DOHH2 (cell line): ENCODE measurements around the gene GNPAT.

Source experiments
- H3F3A ChIP-seq: fragments of 200-600 bp; sonication (generic), shearing (Covaris generic); 2 replicates; pipeline ENCODE4 v1.6.0; 2016; ENCODE audit warnings: antibody characterized with exemption, mild to moderate bottlenecking; ENCODE audit not compliant: control insufficient read depth, insufficient read depth
- H3K27ac ChIP-seq: fragments of 200-600 bp; sonication (generic); 2 replicates; pipeline ENCODE4 v1.5.1; 2014; ENCODE audit warnings: low read depth, mild to moderate bottlenecking, low read length, moderate library complexity
- H3K27me3 ChIP-seq: fragments of 200-600 bp; sonication (generic); 2 replicates; pipeline ENCODE4 v1.6.1; 2014; ENCODE audit warnings: mild to moderate bottlenecking, low read length, mixed read lengths; ENCODE audit not compliant: control insufficient read depth
- H3K36me3 ChIP-seq: fragments of 200-600 bp; sonication (generic); 2 replicates; pipeline ENCODE4 v1.6.1; 2014; ENCODE audit warnings: mild to moderate bottlenecking, low read length, moderate library complexity, mixed read lengths; ENCODE audit not compliant: control insufficient read depth
- H3K4me1 ChIP-seq: fragments of 200-600 bp; sonication (generic); 2 replicates; pipeline ENCODE4 v1.6.1; 2014; ENCODE audit warnings: mild to moderate bottlenecking, low read length, mixed read lengths; ENCODE audit not compliant: control insufficient read depth
- H3K4me2 ChIP-seq: fragments of 200-600 bp; sonication (generic); 2 replicates; pipeline ENCODE4 v1.6.0; 2014; ENCODE audit warnings: mild to moderate bottlenecking, low read length, moderate library complexity
- H3K4me3 ChIP-seq: fragments of 200-600 bp; sonication (generic); 2 replicates; pipeline ENCODE4 v1.5.1; 2014; ENCODE audit warnings: mild to moderate bottlenecking, low read length, mixed read lengths
- H3K79me2 ChIP-seq: fragments of 200-600 bp; sonication (generic); 2 replicates; pipeline ENCODE4 v1.6.1; 2014; ENCODE audit warnings: mild to moderate bottlenecking, low read length, mixed read lengths; ENCODE audit not compliant: control insufficient read depth
- H3K9me2 ChIP-seq: fragments of 200-600 bp; sonication (generic); replicated peaks from 2 replicates; pipeline ENCODE4 v1.6.1; 2014; ENCODE audit warnings: mild to moderate bottlenecking, low read length, mixed read lengths; ENCODE audit not compliant: control insufficient read depth
- H3K9me3 ChIP-seq: fragments of 200-600 bp; sonication (generic); 2 replicates; pipeline ENCODE4 v1.6.1; 2014; ENCODE audit warnings: antibody characterized with exemption, low read length, mixed read lengths; ENCODE audit not compliant: control insufficient read depth, insufficient read depth
- H4K20me1 ChIP-seq: fragments of 200-600 bp; sonication (generic); 2 replicates; pipeline ENCODE4 v1.6.0; 2014; ENCODE audit warnings: low read depth, mild to moderate bottlenecking, antibody characterized with exemption, low read length, moderate library complexity; ENCODE audit not compliant: control insufficient read depth, insufficient read depth
- CTCF ChIP-seq: fragments of 200-600 bp; sonication (generic); IDR thresholded peaks from one replicate; pipeline ENCODE4 v1.5.1; 2014; ENCODE audit warnings: antibody characterized with exemption, mild to moderate bottlenecking, low read depth, low read length; ENCODE audit not compliant: poor library complexity, severe bottlenecking
- EZH2phosphoT487 ChIP-seq: fragments of 200-600 bp; sonication (generic); IDR thresholded peaks from 2 replicates; pipeline ENCODE4 v1.6.1; 2017; ENCODE audit warnings: borderline replicate concordance, mild to moderate bottlenecking, antibody characterized with exemption, low read length, moderate library complexity, mixed read lengths

Gene GNPAT

GRCh38 chr1:231260351-231260750 lies 19.3 kb downstream of the GNPAT start:
- H3K9me3 ChIP-seq, result no peaks in the 10 kb centered on the region
- H3K36me3 ChIP-seq, result peaks cover 64% of the 10 kb centered on the region
- TF ChIP-seq CTCF (no peak), EZH2phosphoT487 (no peak)

DNA sequence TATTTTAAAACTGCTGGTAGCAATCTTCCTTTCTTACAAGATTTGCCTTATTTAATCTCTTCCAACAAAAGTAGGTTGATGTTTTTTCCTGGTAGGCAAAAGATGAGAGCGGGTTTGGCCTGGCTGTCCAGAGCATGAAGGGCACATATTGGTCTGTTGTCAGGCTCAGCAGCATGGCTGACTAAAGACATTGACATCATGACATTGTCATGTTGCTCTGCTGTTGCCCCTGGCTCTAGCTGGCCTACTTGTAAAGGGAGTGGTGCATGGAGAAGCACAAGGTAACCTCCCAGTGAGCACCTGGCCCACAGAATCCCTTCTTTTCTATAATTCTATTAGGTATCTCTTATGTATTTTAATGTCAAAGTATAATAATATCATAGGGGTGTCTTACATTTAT lies 23.6 kb downstream of the GNPAT start:
- Histone ChIP-seq H3K27ac (no peak overlapping the region), H3K4me3 (no peak overlapping the region), H3K9me3 (no peaks in the 10 kb centered on the region), H3K36me3 (peaks cover 73% of the 10 kb centered on the region), H3K4me2 (no peak overlapping the region), H4K20me1 (no peaks in the 10 kb centered on the region), H3K79me2 (no peaks in the 10 kb centered on the region), H3K9me2 (no peaks in the 10 kb centered on the region), H3F3A (no peaks in the 10 kb centered on the region), H3K4me1 (no peaks in the 10 kb centered on the region), H3K27me3 (no peaks in the 10 kb centered on the region)
- TF ChIP-seq CTCF (no peak), EZH2phosphoT487 (no peak)

More at GRCh38 chr1:231260351-231260750, 19.3 kb downstream of the GNPAT start:
- no peak overlapping the region for H3K4me2 ChIP-seq
- H3K4me3 ChIP-seq, result no peak overlapping the region
- no peaks in the 10 kb centered on the region for H3K9me2 ChIP-seq
- H3K27ac ChIP-seq, result no peak overlapping the region
- no peaks in the 10 kb centered on the region for H3K27me3 ChIP-seq
- no peaks in the 10 kb centered on the region for H4K20me1 ChIP-seq
- H3F3A ChIP-seq, result no peaks in the 10 kb centered on the region
- no peaks in the 10 kb centered on the region for H3K4me1 ChIP-seq
- H3K79me2 ChIP-seq, result no peaks in the 10 kb centered on the region

- Histone ChIP-seq H3K4me2 (no peak overlapping the region), H3K4me3 (no peak overlapping the region), H3K36me3 (peaks cover 73% of the 10 kb centered on the region), H3K9me2 (no peaks in the 10 kb centered on the region), H3F3A (no peaks in the 10 kb centered on the region), H3K27me3 (no peaks in the 10 kb centered on the region), H3K9me3 (no peaks in the 10 kb centered on the region), H3K27ac (no peak overlapping the region), H3K4me1 (no peaks in the 10 kb centered on the region), H3K79me2 (no peaks in the 10 kb centered on the region), H4K20me1 (no peaks in the 10 kb centered on the region)
- TF ChIP-seq EZH2phosphoT487, result no peak
- no peak for TF ChIP-seq CTCF
Measured at GRCh38 chr1:231265379-231265778, 24.4 kb downstream of the GNPAT start.
